Lower lobe of right lung (tissue), 2 donors: Measurements from ENCODE around the gene OSER1. TPM values are rescaled to one million over a fixed set of nuclear protein-coding genes. Genes with fewer than 3 reads are reported as not detected.

Source experiments
- ATAC-seq, 2 donors: fragments of 200-7000 bp; cut with Tn5 transposase; one replicate each; pipeline ENCODE4 v1.9.1; 2020 to 2022; ENCODE audit warnings: mild to moderate bottlenecking in 2 of 2, moderate library complexity in 2 of 2
- DNase-seq: peaks from one replicate; pipeline ENCODE4 v3.0.0-alpha.2; 2020
- H3K27ac ChIP-seq: fragments of 200-600 bp; one replicate; pipeline ENCODE4 v1.8.0; 2022
- H3K27me3 ChIP-seq: fragments of 200-600 bp; one replicate; pipeline ENCODE4 v1.8.0; 2022; ENCODE audit warnings: low read depth
- H3K36me3 ChIP-seq: fragments of 200-600 bp; one replicate; pipeline ENCODE4 v1.8.0; 2022; ENCODE audit warnings: mild to moderate bottlenecking
- H3K4me1 ChIP-seq: fragments of 200-600 bp; one replicate; pipeline ENCODE4 v1.8.0; 2022
- H3K4me3 ChIP-seq: fragments of 200-600 bp; one replicate; pipeline ENCODE4 v1.8.0; 2022; ENCODE audit warnings: mild to moderate bottlenecking
- H3K9me3 ChIP-seq: fragments of 200-600 bp; one replicate; pipeline ENCODE4 v1.8.0; 2022
- intact Hi-C: fragments of 100-400 bp; cut with DNase I; formaldehyde crosslinking; loops from one replicate; pipeline ENCODE4 v1.11.0; 2022
- total RNA-seq: library from RNA; stranded (reverse); fragmentation: NEBNext Ultra II Directional; extraction: Animal tissue kit (Norgen Biotek cat#: 25700); gene quantifications from one replicate; pipeline ENCODE4 v1.2.1, GENCODE V29; 2021
- TF ChIP-seq, protein P1 (sequence below): fragments of 200-600 bp; IDR thresholded peaks from one replicate; pipeline ENCODE4 v1.8.0; 2022; ENCODE audit warnings: antibody characterized with exemption, mild to moderate bottlenecking
- donor health status: DM: no; HTN: yes; CAD: no; lungs with severe emphysema.

Gene OSER1
- total RNA-seq, 1 donor from 2014 or later, result 32.9 TPM

DNA sequence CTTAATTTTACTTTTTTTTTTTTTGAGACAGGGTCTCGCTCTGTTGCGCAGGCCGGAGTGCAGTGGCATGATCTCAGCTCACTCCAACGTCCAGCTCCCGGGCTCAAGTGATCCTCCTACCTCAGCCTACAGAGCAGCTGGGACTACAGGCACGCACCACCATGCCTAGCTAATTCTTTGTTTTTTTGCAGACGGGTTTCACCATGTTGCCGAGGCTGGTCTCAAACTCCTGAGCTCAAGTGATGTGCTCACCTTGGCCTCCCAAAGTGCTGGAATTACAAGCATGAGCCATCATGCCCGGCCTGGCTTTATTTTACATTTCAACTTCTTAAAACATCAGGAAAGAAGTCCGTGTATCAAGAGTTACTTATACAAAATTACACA, 5.7 kb downstream of the OSER1 start:
- intact Hi-C loops, result no loop called here
- Histone ChIP-seq H3K9me3 (no peaks in the 10 kb centered on the region), H3K4me3 (no peak overlapping the region), H3K27ac (no peak overlapping the region), H3K27me3 (no peaks in the 10 kb centered on the region), H3K36me3 (peaks cover 58% of the 10 kb centered on the region), H3K4me1 (peaks cover 51% of the 10 kb centered on the region)
- ATAC-seq (no peak), DNase-seq (no peak)
- TF ChIP-seq, protein P1, sequence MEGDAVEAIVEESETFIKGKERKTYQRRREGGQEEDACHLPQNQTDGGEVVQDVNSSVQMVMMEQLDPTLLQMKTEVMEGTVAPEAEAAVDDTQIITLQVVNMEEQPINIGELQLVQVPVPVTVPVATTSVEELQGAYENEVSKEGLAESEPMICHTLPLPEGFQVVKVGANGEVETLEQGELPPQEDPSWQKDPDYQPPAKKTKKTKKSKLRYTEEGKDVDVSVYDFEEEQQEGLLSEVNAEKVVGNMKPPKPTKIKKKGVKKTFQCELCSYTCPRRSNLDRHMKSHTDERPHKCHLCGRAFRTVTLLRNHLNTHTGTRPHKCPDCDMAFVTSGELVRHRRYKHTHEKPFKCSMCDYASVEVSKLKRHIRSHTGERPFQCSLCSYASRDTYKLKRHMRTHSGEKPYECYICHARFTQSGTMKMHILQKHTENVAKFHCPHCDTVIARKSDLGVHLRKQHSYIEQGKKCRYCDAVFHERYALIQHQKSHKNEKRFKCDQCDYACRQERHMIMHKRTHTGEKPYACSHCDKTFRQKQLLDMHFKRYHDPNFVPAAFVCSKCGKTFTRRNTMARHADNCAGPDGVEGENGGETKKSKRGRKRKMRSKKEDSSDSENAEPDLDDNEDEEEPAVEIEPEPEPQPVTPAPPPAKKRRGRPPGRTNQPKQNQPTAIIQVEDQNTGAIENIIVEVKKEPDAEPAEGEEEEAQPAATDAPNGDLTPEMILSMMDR, result no peak

DNA sequence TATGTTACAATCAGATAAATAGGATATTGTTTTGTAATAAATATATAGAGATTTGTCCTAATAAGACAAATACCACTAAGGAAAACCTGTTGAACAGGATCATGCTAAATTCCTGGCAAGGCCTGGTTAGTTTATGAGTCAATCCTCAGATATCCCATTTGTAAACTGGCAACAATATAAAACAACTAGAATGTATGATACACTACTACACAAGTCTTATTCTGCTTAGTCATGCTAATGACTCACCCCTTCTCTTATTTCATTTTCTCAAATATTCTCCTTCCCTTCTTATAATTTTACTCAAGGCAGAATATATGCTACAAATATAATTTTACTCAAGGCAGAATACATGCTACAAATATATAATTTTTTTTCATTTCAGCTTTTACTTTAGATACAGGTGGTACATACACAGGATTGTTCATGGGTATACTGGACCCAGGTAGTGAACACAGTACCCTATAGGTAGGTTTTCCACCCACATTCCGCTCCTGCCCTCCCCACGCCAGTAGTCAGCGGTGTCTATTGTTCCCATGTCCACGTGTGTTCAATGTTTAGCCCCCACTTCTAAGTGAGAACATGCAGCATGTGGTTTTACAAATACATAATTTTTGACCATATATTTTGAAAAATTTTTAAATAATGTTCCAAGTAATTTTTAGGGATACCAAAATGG, 6.3 kb downstream of the OSER1 start:
- no peak overlapping the region for H3K4me3 ChIP-seq
- H3K27me3 ChIP-seq, result no peaks in the 10 kb centered on the region
- TF ChIP-seq, protein P1, result no peak
- no peak for DNase-seq
- H3K36me3 ChIP-seq, result peaks cover 64% of the 10 kb centered on the region
- no peaks in the 10 kb centered on the region for H3K9me3 ChIP-seq
- intact Hi-C loops, result no loop called here
- H3K27ac ChIP-seq, result no peak overlapping the region
- H3K4me1 ChIP-seq, result peaks cover 47% of the 10 kb centered on the region
- ATAC-seq, result peak; percentile 68 to 79

DNA sequence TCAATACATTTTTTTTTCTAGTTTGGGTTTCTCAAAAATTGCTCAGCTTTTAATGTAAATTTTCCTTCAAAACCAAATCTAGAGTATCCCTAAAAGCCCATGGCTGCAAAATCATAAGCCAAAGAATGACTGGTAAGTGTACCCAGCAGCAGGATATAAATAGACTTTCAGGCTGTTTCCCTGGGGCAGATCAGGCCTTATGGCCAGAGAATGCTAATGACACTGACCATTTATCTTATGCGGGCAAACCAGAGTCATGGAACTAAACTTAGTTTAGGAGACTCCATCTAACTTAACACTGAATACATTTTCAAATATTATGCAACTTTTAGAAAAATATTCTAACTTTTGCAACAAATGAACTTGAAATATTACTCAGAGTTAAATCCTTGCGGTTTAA, 7.4 kb downstream of the OSER1 start:
- Histone ChIP-seq H3K36me3 (peaks cover 75% of the 10 kb centered on the region), H3K4me1 (peaks cover 36% of the 10 kb centered on the region), H3K4me3 (no peak overlapping the region), H3K27ac (no peak overlapping the region), H3K9me3 (no peaks in the 10 kb centered on the region), H3K27me3 (no peaks in the 10 kb centered on the region)
- TF ChIP-seq, protein P1, result no peak
- intact Hi-C loops, result no loop called here
- ATAC-seq (no peak), DNase-seq (no peak)

- Histone ChIP-seq H3K4me1 (peaks cover 16% of the 10 kb centered on the region), H3K27ac (no peak overlapping the region), H3K36me3 (peaks cover 90% of the 10 kb centered on the region), H3K27me3 (no peaks in the 10 kb centered on the region), H3K4me3 (no peak overlapping the region), H3K9me3 (no peaks in the 10 kb centered on the region)
- no peak for DNase-seq
- ATAC-seq, result peak in 1 of 2 donors; percentile 54
- TF ChIP-seq, protein P1, result no peak
- intact Hi-C loops, result no loop called here
Measured at GRCh38 chr20:44200983-44201382, 9.6 kb downstream of the OSER1 start.

GRCh38 chr20:44200371-44200770, 10.2 kb downstream of the OSER1 start:
- no peaks in the 10 kb centered on the region for H3K9me3 ChIP-seq
- H3K27me3 ChIP-seq, result no peaks in the 10 kb centered on the region
- H3K4me1 ChIP-seq, result peaks cover 16% of the 10 kb centered on the region
- intact Hi-C loops, result no loop called here
- no peak overlapping the region for H3K27ac ChIP-seq
- peaks cover 88% of the 10 kb centered on the region for H3K36me3 ChIP-seq
- TF ChIP-seq, protein P1, result no peak
- no peak for ATAC-seq
- H3K4me3 ChIP-seq, result no peak overlapping the region
- no peak for DNase-seq
